Large intestine (tissue), 3 donors: Measurements from ENCODE around the gene FGF11. TPM values are rescaled to one million over a fixed set of nuclear protein-coding genes. Genes with fewer than 3 reads are reported as not detected.
"Not testable (repeated sequence)": the region's sequence is repeated elsewhere in the genome, so short reads cannot be mapped to it uniquely, and the experiment has no call there.

ENCODE experiments used
- DNase-seq, 2 donors: peaks; one replicate each; pipeline versions ENCODE4 v3.0.0 to v3.0.0-alpha.2; 2013
- H3K27ac ChIP-seq: one replicate; pipeline ENCODE4 v1.5.1; 2013; ENCODE audit warnings: low read length
- H3K27me3 ChIP-seq: 2 replicates; pipeline ENCODE4 v1.6.1; 2013; ENCODE audit warnings: low read length; ENCODE audit not compliant: control insufficient read depth, insufficient read depth
- H3K36me3 ChIP-seq: 2 replicates; pipeline ENCODE4 v1.6.1; 2013; ENCODE audit warnings: low read length; ENCODE audit not compliant: control insufficient read depth, insufficient read depth
- H3K4me1 ChIP-seq: one replicate; pipeline ENCODE4 v1.6.1; 2013; ENCODE audit warnings: low read length; ENCODE audit not compliant: control insufficient read depth, insufficient read depth
- H3K4me3 ChIP-seq: one replicate; pipeline ENCODE4 v1.5.1; 2013; ENCODE audit warnings: low read length
- H3K9me3 ChIP-seq: one replicate; pipeline ENCODE4 v1.6.1; 2013; ENCODE audit warnings: mild to moderate bottlenecking, low read depth, low read length, moderate library complexity; ENCODE audit not compliant: control insufficient read depth
- WGBS: methylation state at CpG from one replicate; pipeline ENCODE4 v1.1.5; 2013; ENCODE audit warnings: low lambda C conversion rate; ENCODE audit not compliant: insufficient coverage; 5-methylcytosine and 5-hydroxymethylcytosine counted together
- polyA plus RNA-seq: library from polyadenylated mRNA; unstranded; fragments of 120-200 nt; gene quantifications from one replicate; pipeline ENCODE4 v1.2.1, GENCODE V29; 2013

FGF11 gene
- polyA plus RNA-seq, 1 donor = 1.3 TPM

DNA sequence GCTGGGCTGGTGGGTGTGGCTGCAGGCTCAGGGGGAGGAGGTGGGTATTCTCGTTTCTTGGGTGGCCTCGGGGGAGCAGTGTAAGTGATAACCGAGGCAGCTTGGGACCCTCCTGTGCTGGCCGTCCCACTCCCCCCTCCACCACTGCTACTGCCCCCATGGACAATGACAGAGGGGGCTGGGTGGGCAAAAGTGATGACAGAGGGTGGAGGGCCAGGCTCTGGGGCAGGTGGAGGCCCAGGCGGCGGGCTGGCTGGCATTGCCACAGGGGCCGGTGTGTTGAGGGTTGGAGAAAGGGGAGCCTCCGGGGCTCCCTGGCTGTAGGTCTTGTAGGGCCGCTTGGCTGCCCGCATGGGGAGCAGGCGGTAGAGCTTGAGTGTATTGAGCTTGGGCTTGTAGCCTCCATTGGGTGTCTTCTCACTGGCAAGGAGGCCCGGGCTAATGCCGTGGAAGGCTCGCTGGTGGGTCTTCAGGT, 24.1 kb downstream of the FGF11 start:
- Histone ChIP-seq H3K9me3 (no peaks in the 10 kb centered on the region), H3K4me1 (no peaks in the 10 kb centered on the region), H3K4me3 (no peak overlapping the region), H3K36me3 (peaks cover 66% of the 10 kb centered on the region), H3K27ac (no peak overlapping the region), H3K27me3 (no peaks in the 10 kb centered on the region)
- WGBS = no CpG with 5 or more reads among the region's 14 CpGs
- no peak for DNase-seq

DNA sequence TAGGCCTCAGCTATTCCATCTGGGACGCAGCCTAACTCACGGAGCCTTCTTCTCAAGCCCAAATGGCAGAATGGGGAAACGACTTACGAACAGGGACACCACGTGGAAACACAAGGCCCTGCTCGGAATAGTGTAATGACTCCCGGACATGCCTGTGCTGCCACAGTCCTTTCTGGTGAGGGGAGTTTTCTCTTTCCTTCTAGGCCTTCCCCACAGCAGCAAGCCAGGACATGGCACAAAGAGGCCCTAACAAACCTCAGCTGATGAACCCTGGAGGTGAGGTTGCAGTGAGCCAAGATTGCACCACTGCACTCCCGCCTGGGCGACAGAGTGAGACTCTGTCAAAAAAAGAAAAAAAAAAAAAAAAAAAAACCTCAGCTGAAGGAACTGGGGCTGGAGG, 24.8 kb downstream of the FGF11 start:
- Histone ChIP-seq H3K4me1 (no peaks in the 10 kb centered on the region), H3K27ac (no peak overlapping the region), H3K9me3 (no peaks in the 10 kb centered on the region), H3K36me3 (peaks cover 70% of the 10 kb centered on the region), H3K4me3 (no peak overlapping the region), H3K27me3 (no peaks in the 10 kb centered on the region)
- WGBS = 100% methylated on average over 2 of the region's 9 CpGs
- no peak for DNase-seq

DNA sequence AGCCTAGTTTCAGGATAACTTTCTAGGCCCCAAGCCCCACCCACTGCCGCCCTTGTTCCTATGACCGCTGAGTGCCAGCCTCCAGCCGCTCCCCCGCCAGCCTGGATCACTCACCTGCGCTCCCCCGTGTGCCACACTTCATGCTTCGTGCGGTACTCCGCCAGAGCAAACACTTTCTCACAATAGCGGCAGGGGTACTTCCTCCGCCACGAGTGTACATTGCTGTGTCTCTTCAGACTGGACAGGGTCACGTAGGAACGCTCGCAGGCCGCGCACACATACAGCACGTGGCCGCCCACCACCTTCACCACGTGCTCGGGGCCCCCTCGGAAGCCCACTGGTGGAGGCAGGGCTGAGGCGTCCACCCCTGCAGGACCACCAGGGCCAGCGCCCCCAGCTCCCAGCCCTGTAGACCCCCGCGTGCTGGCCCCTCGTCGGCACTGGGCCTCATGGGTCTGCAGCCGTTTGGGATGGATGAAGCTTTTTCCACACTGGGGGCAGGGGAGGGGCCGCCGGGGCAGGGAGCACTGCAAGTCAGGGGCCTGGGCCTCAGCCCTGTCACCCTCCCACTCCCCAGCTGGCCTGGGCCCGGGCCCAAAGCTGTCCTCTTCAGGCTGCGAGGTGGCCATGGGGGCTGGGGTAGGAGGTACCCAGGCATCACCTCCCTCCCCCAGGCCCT, 26.4 kb downstream of the FGF11 start:
- Histone ChIP-seq H3K36me3 (peaks cover 70% of the 10 kb centered on the region), H3K4me3 (no peak overlapping the region), H3K27ac (no peak overlapping the region), H3K27me3 (no peaks in the 10 kb centered on the region), H3K9me3 (no peaks in the 10 kb centered on the region), H3K4me1 (no peaks in the 10 kb centered on the region)
- no peak for DNase-seq
- no CpG with 5 or more reads among the region's 33 CpGs for WGBS

DNA sequence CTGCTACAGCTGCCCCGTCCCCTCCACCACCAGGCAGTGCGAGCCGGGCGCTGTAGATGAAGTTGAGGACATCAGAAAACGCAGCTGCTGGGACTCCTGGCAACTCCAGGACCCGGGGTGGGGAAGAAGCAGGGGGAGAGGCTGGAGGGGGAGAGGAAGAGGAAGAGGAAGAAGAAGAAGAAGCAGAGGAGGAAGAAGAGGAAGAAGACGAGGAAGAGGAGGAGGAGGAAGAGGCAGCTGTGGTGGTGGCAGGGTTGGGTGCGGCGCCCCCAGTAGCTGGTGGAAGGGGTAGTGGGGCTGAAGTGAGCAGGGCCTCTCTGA, 27.0 kb downstream of the FGF11 start:
- Histone ChIP-seq H3K4me1 (no peaks in the 10 kb centered on the region), H3K27me3 (no peaks in the 10 kb centered on the region), H3K27ac (no peak overlapping the region), H3K4me3 (no peak overlapping the region), H3K36me3 (peaks cover 65% of the 10 kb centered on the region), H3K9me3 (no peaks in the 10 kb centered on the region)
- DNase-seq = no peak
- 100% methylated on average over 1 of the region's 9 CpGs for WGBS

DNA sequence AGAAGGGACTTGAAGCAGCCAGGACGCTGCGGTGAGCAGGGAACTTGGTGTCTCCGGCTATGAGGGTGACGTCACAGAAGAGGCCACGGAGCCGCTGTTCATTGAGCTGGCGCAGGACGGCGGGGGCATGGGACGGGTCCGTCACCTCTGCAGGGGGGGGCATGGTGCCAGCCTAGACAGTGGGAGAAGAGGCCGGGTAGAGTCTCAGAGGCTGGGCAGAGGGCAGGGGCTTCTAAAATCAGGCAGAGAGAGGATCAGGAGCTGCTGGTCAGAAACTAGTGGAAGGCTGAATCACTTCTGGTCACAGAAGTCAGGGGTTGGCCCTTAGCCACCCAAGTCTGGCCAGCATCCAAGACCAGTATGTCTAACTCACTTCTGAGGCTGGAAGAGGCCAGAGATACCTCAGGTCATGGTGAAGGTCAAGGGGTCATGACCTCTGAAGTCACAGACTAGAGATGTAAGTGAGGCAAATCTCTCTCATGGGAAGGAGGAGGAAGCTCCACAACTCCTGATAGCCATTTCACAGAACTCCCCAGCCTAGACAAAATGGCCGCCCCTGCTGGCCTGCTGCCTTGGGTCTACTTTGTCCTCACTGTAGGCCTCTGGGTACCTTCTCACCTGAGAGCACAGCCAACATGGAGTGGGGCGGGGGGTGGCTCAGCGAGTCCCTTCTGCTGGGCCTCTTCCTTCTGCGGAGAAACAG, 27.5 kb downstream of the FGF11 start:
- H3K36me3 ChIP-seq = peaks cover 61% of the 10 kb centered on the region
- H3K4me3 ChIP-seq = no peak overlapping the region
- H3K27me3 ChIP-seq = no peaks in the 10 kb centered on the region
- H3K9me3 ChIP-seq = no peaks in the 10 kb centered on the region
- DNase-seq = no peak
- H3K27ac ChIP-seq = no peak overlapping the region
- no CpG with 5 or more reads among the region's 16 CpGs for WGBS
- no peaks in the 10 kb centered on the region for H3K4me1 ChIP-seq

DNA sequence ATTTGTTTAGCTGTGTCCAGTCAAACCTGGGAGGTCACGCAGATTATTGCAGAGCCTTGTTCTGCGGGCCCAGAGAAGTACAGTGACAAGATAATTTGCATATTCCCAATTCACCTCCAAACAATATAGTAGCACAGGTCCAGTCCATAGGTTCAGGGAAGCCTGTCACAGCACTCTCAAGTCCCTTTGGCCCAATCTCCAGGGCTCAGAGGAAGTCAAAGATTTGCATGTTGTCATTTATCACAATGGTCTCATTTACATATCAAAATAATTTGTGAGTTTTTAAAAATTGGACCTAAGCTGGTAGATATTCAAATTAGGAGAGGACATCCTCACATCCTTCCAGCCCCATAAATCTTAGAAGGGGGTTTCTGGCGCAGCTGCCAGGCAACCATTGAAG, 28.2 kb downstream of the FGF11 start:
- H3K27ac ChIP-seq = no peak overlapping the region
- H3K27me3 ChIP-seq = no peaks in the 10 kb centered on the region
- DNase-seq = no peak
- no peaks in the 10 kb centered on the region for H3K4me1 ChIP-seq
- no peak overlapping the region for H3K4me3 ChIP-seq
- H3K36me3 ChIP-seq = peaks cover 54% of the 10 kb centered on the region
- WGBS = no CpG with 5 or more reads among the region's 3 CpGs
- no peaks in the 10 kb centered on the region for H3K9me3 ChIP-seq

DNA sequence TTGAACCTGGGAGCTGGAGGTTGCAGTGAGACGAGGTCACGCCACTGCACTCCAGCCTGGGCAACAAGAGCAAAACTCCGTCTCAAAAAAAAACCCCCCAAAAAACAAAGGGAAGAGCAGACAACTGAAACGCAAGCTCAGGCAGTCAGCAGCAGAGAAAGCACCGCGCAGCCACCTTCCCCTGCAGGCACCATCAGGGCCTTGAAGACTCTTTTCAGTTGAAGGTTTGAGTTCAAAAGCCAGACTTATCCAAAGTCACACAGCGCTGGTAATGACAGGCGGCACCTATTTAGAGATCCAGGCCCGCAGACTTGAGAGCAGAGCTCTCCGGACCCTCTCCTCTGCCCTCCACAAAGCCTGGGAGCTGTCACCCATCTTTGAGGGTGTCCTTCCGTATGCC, 29.0 kb downstream of the FGF11 start:
- WGBS = no CpG with 5 or more reads among the region's 11 CpGs
- Histone ChIP-seq H3K27me3 (no peaks in the 10 kb centered on the region), H3K36me3 (peaks cover 46% of the 10 kb centered on the region), H3K27ac (no peak overlapping the region), H3K9me3 (no peaks in the 10 kb centered on the region), H3K4me1 (no peaks in the 10 kb centered on the region), H3K4me3 (no peak overlapping the region)
- no peak for DNase-seq

DNA sequence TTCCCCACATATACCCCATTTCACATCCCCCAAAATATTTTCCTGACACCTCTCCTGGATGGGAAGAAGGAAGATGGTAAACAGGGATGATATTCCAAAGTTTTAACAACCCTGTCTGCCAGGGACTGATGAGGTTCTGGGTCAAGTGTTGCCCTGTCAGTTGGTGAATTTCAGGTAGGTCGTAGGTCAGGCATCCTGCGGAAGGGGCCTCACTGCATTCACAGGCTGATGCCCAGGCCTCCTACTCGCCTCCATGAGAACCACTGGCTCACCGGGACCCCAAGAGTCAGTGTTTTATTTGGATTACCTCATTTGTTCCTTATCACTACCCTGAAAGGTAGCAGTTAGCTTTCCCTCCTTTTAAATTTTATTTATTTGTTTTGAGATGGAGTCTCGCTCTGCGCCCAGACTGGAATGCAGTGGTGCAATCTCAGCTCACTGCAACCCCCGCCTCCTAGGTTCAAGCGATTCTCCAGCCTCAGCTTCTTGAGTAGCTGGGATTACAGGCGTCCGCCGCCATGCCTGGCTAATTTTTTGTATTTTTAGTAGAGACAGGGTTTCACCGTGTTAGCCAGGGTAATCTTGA, 29.6 kb downstream of the FGF11 start:
- Histone ChIP-seq H3K4me1 (no peaks in the 10 kb centered on the region), H3K4me3 (no peak overlapping the region), H3K36me3 (peaks cover 40% of the 10 kb centered on the region), H3K27me3 (no peaks in the 10 kb centered on the region), H3K27ac (no peak overlapping the region), H3K9me3 (no peaks in the 10 kb centered on the region)
- 92% methylated on average over 2 of the region's 12 CpGs for WGBS
- no peak for DNase-seq

DNA sequence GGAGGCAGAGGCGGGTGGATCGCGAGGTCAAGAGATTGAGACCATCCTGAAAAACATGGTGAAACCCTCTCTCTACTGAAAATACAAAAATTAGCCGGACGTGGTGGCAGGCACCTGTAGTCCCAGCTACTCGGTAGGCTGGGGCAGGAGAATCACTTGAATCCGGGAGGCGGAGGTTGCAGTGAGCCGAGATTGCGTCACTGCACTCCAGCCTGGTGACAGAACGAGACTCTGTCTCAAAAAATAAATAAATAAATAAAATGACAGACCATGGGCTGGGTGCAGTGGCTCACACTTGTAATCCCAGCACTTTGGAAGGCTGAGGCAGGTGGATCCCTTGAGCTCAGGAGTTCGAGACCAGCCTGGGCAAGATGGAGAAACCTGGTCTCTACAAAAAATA, 30.5 kb downstream of the FGF11 start:
- 83% methylated on average over 2 of the region's 12 CpGs for WGBS
- H3K27me3 ChIP-seq, DNase-seq, H3K4me3 ChIP-seq, H3K27ac ChIP-seq, H3K4me1 ChIP-seq, H3K9me3 ChIP-seq: not testable (repeated sequence)
- H3K36me3 ChIP-seq = peaks cover 38% of the 10 kb centered on the region

DNA sequence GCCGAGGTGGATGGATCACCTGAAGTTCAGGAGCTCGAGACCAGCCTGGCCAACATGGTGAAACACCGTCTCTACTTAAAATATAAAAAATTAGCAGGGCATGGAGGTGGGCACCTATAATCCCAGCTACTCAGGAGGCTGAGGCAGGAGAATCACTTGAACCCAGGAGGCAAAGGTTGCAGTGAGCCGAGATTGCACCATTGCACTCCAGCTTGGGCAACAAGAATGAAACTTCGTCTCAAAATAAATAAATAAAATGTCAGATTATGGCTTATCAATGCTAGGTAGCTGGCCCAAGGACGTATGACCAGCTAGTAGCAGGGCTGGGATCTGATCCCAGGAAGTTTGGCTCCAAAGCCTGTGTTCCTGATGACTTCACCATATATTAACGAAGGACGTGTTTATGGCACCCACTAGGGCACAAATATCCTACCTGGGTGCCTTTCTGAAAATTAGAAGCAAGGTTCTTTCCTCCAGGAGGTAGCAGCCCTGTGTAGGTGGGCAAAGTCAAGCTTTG, 31.2 kb downstream of the FGF11 start:
- not testable (repeated sequence) for H3K27me3 ChIP-seq, H3K4me3 ChIP-seq, H3K9me3 ChIP-seq, DNase-seq, H3K27ac ChIP-seq
- H3K36me3 ChIP-seq = peaks cover 33% of the 10 kb centered on the region
- H3K4me1 ChIP-seq = peaks cover 12% of the 10 kb centered on the region
- WGBS = 82% methylated on average over 2 of the region's 8 CpGs
